Ramos (cell line): ENCODE data around the gene STX11.

Experiments used
- in situ Hi-C: fragments of 300-500 bp; cut with MboI; formaldehyde crosslinking; loops from one replicate; pipeline ENCODE4 v1.14.3; 2022; ENCODE audit warnings: low sequenced_read_pairs; ENCODE audit not compliant: unreplicated experiment

Gene STX11

GRCh38 chr6:144211160-144211559 is 60.8 kb downstream of the STX11 start:
- in situ Hi-C loops = no loop called here

GRCh38 chr6:144213315-144213714 is 63.0 kb downstream of the STX11 start:
- in situ Hi-C loops = no loop called here

DNA sequence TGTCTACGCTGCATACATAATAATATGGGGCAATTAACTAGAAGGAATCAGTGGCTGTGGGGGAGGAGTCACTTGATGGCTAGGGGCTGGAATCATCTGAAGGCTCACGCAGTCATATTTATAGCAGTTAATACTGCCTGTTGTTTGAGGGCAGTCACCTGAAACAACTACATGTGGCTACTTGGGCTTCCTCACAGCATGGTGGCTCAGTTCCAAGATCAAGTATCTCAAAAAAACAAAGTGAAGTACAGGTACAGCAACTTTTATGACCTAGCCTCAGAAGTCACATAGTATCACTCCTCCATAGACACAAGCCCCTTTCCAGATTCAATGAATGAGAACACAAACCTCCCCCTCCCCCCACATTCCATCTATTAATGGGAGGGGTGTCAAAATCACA is 63.7 kb downstream of the STX11 start:
- in situ Hi-C loops = no loop called here

DNA sequence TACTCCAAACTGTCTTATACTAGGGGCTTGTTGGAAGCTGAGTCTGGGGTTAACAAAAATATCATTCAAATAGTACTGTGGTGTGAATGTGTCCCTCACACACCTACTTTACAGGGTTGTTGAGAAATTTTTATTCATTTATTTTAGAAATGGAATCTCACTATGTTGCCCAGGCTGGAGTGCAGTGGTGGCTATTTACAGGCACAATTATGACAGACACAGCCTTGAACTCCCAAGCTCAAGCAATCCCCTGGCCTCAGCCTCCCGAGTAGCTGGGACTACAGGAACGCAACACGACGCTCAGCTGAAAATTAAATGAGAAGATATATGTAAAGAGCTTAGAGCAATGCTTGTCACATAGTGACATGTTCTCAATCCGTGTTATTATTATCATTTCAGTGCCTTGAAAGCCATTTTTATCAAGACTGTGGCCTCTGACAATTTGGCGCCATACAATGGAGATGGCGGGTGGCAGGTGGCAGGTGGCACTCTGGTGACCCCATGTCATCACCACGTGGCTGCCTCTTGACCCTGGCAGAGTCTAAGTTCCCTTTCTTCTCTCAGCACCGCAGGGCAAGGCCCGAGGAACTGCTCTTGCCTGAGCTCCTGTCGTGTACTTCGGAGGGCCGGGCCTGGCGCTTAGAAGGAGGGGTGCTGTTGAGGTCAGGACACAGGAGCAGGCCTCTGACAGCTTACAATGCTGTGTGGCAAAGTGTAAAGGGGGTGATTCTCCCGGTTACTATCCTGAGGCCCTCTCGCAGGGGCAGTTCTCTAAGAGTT is 64.5 kb downstream of the STX11 start:
- in situ Hi-C loops = loop anchor here (5.0 kb wide), 1 partner anchor 118 kb away; the partner anchor contains the start of gene SF3B5

DNA sequence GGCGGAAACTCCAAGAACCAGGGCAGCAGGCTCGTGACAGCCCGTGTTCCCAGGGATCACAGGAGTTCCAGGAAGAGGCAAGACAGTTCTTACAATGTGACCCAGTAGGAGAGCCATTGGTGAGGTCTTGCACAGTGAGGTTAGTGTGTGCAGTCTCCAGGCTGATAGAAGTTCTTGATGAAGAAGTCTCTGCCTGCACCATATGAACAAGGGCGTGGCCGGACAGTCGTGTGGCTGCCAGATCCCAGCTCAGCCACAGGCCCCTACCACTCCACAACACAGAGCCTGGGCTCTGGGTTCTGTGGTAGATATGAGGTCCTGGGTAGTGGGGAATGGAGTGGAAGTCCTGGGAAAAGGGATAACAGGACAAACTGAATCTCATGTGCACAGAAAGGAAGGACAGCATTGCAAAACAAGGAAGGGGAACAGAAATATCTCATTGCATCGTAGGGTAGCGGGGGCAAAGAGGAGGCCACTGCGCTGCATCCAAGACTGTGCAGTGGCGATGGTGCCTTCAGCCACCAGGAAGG is 65.2 kb downstream of the STX11 start:
- in situ Hi-C loops = loop anchor here (5.0 kb wide), 1 partner anchor 118 kb away; the partner anchor contains the start of gene SF3B5

- in situ Hi-C loops = loop anchor here (5.0 kb wide), 1 partner anchor 119 kb away; the partner anchor contains the start of gene SF3B5
Measured at GRCh38 chr6:144215932-144216667, 65.8 kb downstream of the STX11 start.

- in situ Hi-C loops = loop anchor here (5.0 kb wide), 1 partner anchor 119 kb away; the partner anchor contains the start of gene SF3B5
Measured at GRCh38 chr6:144216668-144217218, 66.4 kb downstream of the STX11 start.

- in situ Hi-C loops = loop anchor here (5.0 kb wide), 1 partner anchor 120 kb away; the partner anchor contains the start of gene SF3B5
Measured at GRCh38 chr6:144217264-144217663, 66.9 kb downstream of the STX11 start.

- in situ Hi-C loops = loop anchor here (5.0 kb wide), 1 partner anchor 120 kb away; the partner anchor contains the start of gene SF3B5
Measured at GRCh38 chr6:144217797-144218196, 67.5 kb downstream of the STX11 start.

- in situ Hi-C loops = loop anchor here (5.0 kb wide), 1 partner anchor 122 kb away; the partner anchor contains the start of gene SF3B5
Measured at GRCh38 chr6:144219056-144219685, 68.9 kb downstream of the STX11 start.

GRCh38 chr6:144220031-144220790 is 69.9 kb downstream of the STX11 start:
- in situ Hi-C loops = no loop called here

DNA sequence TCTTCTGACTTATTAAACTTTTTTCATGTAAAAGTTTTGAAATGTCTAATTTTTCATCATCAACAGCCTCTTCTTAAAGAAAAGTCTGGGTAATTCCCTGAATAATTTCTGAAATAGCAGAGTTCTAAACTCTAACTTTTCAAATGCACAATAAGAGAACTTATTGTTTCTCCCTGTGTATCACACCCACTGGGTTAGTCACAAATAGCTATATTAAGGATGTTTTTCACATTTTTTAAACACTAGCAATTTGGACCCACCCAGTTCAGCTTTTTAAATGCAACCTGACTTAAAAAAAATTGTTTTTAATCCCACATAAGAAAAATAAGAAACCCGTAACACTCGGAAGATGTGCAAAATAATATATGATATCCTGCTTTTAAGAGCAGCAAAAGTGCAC is 73.4 kb downstream of the STX11 start:
- in situ Hi-C loops = no loop called here

GRCh38 chr6:144231721-144232120 is 81.4 kb downstream of the STX11 start:
- in situ Hi-C loops = no loop called here

DNA sequence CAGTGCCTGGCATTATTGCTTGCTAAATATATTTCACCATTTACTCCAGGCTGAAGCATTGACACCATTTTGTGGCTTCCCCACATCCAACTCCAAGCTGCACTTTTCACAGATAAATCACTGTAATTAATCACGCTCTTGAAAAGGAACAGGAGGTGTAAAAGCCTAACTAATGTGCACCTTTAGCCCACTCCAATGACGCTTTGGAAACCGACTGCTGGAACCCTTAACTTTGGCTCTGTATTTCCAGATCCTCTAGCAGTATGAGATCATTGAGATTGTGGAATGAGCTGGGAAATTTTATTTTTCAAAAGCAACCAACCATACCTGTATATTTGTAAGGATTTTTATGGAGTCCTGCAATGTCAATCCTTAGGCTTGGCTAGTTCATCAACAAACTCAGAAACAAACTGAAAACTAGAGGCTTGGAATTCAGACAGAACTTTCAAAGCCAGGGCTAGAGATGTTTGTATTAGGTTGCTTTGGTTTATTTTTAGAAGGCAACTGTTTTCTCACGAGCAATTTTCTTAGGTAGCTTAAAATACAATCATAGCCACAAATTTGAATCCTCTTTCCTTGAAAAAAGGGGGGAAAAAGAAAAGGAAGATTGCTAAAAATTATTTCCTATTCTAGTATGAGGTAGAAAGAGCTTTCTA is 82.0 kb downstream of the STX11 start:
- in situ Hi-C loops = no loop called here

DNA sequence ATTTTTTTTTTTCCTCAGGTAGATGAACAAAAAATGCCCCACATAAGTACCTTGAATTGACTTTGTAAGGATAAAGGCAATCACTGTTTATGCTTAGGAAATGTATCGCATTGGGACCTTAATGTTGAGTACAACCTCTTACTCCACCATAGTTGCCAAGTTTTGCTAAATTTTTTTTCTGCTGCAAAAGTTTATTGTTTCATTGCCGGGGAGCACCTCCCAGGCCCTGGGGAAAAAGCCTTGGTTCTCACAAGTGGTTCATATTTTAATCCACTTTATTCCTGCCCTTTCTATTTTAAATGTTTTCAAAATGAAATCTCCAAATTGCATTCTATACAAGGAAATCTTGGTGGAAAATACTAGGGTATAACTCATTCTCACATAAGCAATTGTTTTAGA is 82.5 kb downstream of the STX11 start:
- in situ Hi-C loops = no loop called here

- in situ Hi-C loops = no loop called here
Measured at GRCh38 chr6:144234399-144234798, 84.1 kb downstream of the STX11 start.

- in situ Hi-C loops = no loop called here
Measured at GRCh38 chr6:144234935-144235334, 84.6 kb downstream of the STX11 start.
